DND-41 (cell line): ENCODE measurements around the gene CERS5.

Source experiments
- CTCF ChIP-seq: IDR thresholded peaks from 2 replicates; pipeline ENCODE4 v1.5.1; 2012; ENCODE audit warnings: borderline replicate concordance, low read length, moderate library complexity, mild to moderate bottlenecking; ENCODE audit not compliant: poor library complexity, severe bottlenecking; ENCODE audit errors: extremely low read depth
- EZH2 ChIP-seq: IDR thresholded peaks from 3 replicates; pipeline ENCODE4 v1.6.1; 2012; ENCODE audit warnings: borderline replicate concordance, low read depth, mild to moderate bottlenecking, moderate library complexity, low read length, inconsistent platforms; ENCODE audit not compliant: severe bottlenecking

- TF ChIP-seq CTCF (no peak), EZH2 (no peak)
These were observed 33.5 kb upstream of the CERS5 start for GRCh38 chr12:50200552-50201273.
